ENCODE measurements around the gene PRICKLE4. TPM values are rescaled to one million over a fixed set of nuclear protein-coding genes. Genes with fewer than 3 reads are reported as not detected.

The PRICKLE4 gene
- total and polyA plus RNA-seq, 2 of the 13 experiments (the other 11 are each of a cell fraction or from before 2014, with no cell fraction given) = 0.92 to 1.2 TPM

DNA sequence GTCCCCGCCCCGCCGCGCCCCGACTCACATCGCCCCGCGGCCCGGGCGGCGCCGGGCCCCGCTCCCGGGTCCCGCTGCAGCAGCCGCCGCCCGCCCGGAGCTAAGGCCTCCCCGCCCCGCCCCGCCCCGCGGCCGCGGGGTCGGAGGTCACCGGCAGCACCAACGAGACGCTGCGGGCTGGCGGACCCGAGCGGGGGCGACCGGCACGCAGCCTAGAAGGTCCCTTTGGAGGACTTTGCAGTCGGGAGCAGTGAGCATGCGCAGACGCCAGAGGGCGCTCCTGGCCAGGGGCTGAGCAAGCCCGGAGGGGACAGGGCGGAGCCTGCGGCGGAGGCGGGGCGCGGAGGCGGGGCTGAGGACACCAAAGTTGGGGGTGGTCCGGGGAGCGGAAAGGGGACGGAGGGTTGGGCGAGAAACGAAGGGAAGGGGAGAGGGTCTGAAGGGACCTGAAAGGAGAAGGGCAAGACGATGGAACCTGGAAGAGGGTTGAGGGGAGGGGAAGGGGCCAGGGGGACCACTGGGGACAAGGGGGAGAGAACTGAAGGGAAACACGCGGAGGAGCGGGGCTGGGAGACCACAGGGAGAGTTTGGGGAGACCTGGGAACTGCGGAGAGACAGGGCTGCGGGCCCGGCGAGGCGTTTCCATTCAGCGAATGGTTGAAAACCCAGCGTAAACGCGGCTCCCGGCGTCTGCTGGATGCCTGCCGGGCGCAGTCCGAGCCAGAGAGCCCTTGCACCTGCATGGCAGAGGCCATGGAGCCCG is 613 bp upstream of the PRICKLE4 start, which contains the start of gene FRS3 (continued):
- TF ChIP-seq CC2D1A (CRISPR knock-in tag; IDR thresholded peaks at IDR 0.05) = no peak
- TF ChIP-seq ZNF274 (CRISPR knock-in tag; IDR thresholded peaks at IDR 0.05) = peak; percentile 93
- no peak for TF ChIP-seq ZNF549 (CRISPR knock-in tag; IDR thresholded peaks at IDR 0.05)
- peak; percentile 38; the same call in 1 of the 2 replicates for TF ChIP-seq NR2F2 (IDR thresholded peaks at IDR 0.05; ENCODE audit: borderline replicate concordance, low read depth)
- 0 out of 2 replicates have a peak, but pooled peaks have one; percentile 49 for TF ChIP-seq DMAP1 (CRISPR knock-in tag; IDR thresholded peaks at IDR 0.05)
- no peak for TF ChIP-seq ETS1 (CRISPR knock-in tag; IDR thresholded peaks at IDR 0.05)
- 0 out of 2 replicates have a peak, but pooled peaks have one; percentile 53 for TF ChIP-seq ZNF337 (CRISPR knock-in tag; IDR thresholded peaks at IDR 0.05; ENCODE audit: borderline replicate concordance, low read depth)
- TF ChIP-seq, protein P1, sequence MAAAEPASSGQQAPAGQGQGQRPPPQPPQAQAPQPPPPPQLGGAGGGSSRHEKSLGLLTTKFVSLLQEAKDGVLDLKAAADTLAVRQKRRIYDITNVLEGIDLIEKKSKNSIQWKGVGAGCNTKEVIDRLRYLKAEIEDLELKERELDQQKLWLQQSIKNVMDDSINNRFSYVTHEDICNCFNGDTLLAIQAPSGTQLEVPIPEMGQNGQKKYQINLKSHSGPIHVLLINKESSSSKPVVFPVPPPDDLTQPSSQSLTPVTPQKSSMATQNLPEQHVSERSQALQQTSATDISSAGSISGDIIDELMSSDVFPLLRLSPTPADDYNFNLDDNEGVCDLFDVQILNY (CRISPR knock-in tag; conservative IDR thresholded peaks at IDR 0.05) = peak; percentile 72
- no peak for TF ChIP-seq HOXA9 (CRISPR knock-in tag; IDR thresholded peaks at IDR 0.05; ENCODE audit: borderline replicate concordance)
- TF ChIP-seq RFX1 (IDR thresholded peaks at IDR 0.05) = no peak
- no peak for TF ChIP-seq RFXANK (CRISPR knock-in tag; IDR thresholded peaks at IDR 0.05)
- peak; percentile 64 for TF ChIP-seq BHLHE40 (IDR thresholded peaks at IDR 0.05; ENCODE audit: low read length)
- TF ChIP-seq ZNF639 (CRISPR knock-in tag; conservative IDR thresholded peaks at IDR 0.05) = peak; percentile 99
- TF ChIP-seq AKAP8 (CRISPR knock-in tag; IDR thresholded peaks at IDR 0.05) = peak; percentile 80
- no peak for TF ChIP-seq ZNF790 (CRISPR knock-in tag; IDR thresholded peaks at IDR 0.05; ENCODE audit: borderline replicate concordance)
- TF ChIP-seq FLYWCH1 (CRISPR knock-in tag; IDR thresholded peaks at IDR 0.05) = no peak
- TF ChIP-seq STAT6 (CRISPR knock-in tag; IDR thresholded peaks at IDR 0.05; ENCODE audit: borderline replicate concordance) = peak; percentile 67; the same call in 1 of the 2 replicates
- TF ChIP-seq ZFP91 (CRISPR knock-in tag; IDR thresholded peaks at IDR 0.05; ENCODE audit: borderline replicate concordance) = peak; percentile 81
- peak; percentile 85 for TF ChIP-seq ESRRA (CRISPR knock-in tag; IDR thresholded peaks at IDR 0.05; ENCODE audit: low read depth)
- TF ChIP-seq SP4 (CRISPR knock-in tag; IDR thresholded peaks at IDR 0.05) = peak; percentile 99
- TF ChIP-seq TOPORS (CRISPR knock-in tag; IDR thresholded peaks at IDR 0.05) = peak; percentile 43; the same call in 1 of the 2 replicates
- peak; percentile 53; the same call in 1 of the 2 replicates for TF ChIP-seq RCOR2 (CRISPR knock-in tag; IDR thresholded peaks at IDR 0.05)
- TF ChIP-seq, protein P2, sequence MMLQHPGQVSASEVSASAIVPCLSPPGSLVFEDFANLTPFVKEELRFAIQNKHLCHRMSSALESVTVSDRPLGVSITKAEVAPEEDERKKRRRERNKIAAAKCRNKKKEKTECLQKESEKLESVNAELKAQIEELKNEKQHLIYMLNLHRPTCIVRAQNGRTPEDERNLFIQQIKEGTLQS (CRISPR knock-in tag; IDR thresholded peaks at IDR 0.05) = peak; percentile 64; the same call in 1 of the 2 replicates

Data from HepG2 (cell line).